ENCODE results near the gene TMPRSS4.

The TMPRSS4 gene

DNA sequence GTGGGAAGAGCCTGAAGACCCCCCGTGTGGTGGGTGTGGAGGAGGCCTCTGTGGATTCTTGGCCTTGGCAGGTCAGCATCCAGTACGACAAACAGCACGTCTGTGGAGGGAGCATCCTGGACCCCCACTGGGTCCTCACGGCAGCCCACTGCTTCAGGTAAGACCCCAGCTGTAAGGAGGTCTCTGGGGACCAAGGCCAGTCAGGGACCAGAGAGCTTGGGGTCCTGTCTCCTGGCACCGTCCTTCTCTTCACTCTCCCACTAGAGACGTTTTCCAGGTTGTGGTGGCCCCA is 34.8 kb downstream of the TMPRSS4 start:
- no peak overlapping the region for H3K4me3 ChIP-seq (ENCODE audit: low read depth, low read length)
- TF ChIP-seq, protein P1, sequence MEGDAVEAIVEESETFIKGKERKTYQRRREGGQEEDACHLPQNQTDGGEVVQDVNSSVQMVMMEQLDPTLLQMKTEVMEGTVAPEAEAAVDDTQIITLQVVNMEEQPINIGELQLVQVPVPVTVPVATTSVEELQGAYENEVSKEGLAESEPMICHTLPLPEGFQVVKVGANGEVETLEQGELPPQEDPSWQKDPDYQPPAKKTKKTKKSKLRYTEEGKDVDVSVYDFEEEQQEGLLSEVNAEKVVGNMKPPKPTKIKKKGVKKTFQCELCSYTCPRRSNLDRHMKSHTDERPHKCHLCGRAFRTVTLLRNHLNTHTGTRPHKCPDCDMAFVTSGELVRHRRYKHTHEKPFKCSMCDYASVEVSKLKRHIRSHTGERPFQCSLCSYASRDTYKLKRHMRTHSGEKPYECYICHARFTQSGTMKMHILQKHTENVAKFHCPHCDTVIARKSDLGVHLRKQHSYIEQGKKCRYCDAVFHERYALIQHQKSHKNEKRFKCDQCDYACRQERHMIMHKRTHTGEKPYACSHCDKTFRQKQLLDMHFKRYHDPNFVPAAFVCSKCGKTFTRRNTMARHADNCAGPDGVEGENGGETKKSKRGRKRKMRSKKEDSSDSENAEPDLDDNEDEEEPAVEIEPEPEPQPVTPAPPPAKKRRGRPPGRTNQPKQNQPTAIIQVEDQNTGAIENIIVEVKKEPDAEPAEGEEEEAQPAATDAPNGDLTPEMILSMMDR (IDR thresholded peaks at IDR 0.05; ENCODE audit: low read depth, low read length) = no peak
- in situ Hi-C loops (cut with HindIII; ENCODE audit: low sequenced_read_pairs) = no loop called here
- DNase-seq (ENCODE audit: low read depth, low spot score) = no peak

DNA sequence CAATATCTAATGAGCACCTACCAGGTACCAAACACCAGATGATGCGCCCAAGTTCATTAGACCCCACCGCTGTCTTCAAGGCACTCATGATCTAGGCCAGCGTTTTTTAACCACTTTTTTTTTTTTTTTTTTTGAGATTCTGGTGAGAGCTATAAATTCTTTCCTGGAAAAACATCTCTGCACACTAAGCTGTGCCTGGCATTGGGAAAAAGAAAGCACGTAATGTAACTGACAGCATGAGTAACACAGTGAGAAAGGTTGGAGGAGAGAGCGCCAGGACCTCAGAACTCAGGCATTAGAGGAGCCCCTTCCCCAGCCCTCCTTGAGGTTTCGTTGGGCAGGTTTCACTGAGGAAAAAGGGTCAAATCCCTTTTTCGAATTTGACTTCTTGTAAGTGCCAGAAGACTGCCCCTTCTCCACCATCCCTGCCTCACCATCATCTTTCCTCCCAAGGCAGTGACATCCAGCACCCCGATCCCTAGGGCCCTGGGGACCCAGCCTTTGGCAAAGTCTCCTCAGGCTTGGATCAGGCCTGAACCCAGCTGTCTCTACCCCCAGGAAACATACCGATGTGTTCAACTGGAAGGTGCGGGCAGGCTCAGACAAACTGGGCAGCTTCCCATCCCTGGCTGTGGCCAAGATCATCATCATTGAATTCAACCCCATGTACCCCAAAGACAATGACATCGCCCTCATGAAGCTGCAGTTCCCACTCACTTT is 36.0 kb downstream of the TMPRSS4 start:
- in situ Hi-C loops (cut with HindIII; ENCODE audit: low sequenced_read_pairs) = no loop called here
- no peak for DNase-seq (ENCODE audit: low read depth, low spot score)
- TF ChIP-seq, protein P1 (IDR thresholded peaks at IDR 0.05; ENCODE audit: low read depth, low read length) = no peak
- H3K4me3 ChIP-seq (ENCODE audit: low read depth, low read length) = no peak overlapping the region

DNA sequence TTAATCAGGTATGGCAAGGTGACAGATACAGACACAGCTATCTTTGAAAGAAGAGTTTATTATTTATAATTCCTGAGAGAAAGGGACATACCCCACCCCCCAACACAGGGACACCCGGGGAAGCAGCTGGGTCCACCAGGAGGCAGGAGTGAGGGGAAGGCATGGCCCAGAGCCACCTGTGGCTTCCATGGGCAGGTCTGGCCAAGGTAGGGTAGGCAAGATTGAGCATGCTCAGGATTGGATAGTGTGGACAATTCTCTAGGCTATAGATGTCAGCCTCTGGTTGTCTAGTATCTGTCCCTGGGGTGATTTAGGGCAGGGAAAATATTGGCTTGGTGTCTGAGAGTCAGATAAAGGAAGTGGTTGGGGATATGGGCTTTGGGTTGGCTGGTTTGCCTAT is 37.4 kb downstream of the TMPRSS4 start:
- TF ChIP-seq, protein P1 (IDR thresholded peaks at IDR 0.05; ENCODE audit: low read depth, low read length) = no peak
- in situ Hi-C loops (cut with HindIII; ENCODE audit: low sequenced_read_pairs) = no loop called here
- no peak for DNase-seq (ENCODE audit: low read depth, low spot score)
- H3K4me3 ChIP-seq (ENCODE audit: low read depth, low read length) = no peak overlapping the region

DNA sequence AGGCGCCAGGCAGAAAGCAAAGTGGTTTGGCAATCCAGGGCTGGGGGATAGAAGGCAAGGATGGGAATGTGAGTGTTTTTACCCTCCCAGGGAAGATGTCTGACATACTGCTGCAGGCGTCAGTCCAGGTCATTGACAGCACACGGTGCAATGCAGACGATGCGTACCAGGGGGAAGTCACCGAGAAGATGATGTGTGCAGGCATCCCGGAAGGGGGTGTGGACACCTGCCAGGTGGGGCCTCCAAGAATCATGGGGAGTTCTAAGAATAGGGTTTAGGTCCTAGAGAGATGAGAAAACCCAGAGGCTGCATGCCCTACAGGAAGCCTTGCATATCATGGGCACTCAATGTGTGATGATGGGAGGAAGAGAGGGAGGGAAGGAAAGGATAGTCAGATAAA is 38.2 kb downstream of the TMPRSS4 start:
- H3K4me3 ChIP-seq (ENCODE audit: low read depth, low read length) = no peak overlapping the region
- TF ChIP-seq, protein P1 (IDR thresholded peaks at IDR 0.05; ENCODE audit: low read depth, low read length) = no peak
- in situ Hi-C loops (cut with HindIII; ENCODE audit: low sequenced_read_pairs) = no loop called here
- no peak for DNase-seq (ENCODE audit: low read depth, low spot score)

DNA sequence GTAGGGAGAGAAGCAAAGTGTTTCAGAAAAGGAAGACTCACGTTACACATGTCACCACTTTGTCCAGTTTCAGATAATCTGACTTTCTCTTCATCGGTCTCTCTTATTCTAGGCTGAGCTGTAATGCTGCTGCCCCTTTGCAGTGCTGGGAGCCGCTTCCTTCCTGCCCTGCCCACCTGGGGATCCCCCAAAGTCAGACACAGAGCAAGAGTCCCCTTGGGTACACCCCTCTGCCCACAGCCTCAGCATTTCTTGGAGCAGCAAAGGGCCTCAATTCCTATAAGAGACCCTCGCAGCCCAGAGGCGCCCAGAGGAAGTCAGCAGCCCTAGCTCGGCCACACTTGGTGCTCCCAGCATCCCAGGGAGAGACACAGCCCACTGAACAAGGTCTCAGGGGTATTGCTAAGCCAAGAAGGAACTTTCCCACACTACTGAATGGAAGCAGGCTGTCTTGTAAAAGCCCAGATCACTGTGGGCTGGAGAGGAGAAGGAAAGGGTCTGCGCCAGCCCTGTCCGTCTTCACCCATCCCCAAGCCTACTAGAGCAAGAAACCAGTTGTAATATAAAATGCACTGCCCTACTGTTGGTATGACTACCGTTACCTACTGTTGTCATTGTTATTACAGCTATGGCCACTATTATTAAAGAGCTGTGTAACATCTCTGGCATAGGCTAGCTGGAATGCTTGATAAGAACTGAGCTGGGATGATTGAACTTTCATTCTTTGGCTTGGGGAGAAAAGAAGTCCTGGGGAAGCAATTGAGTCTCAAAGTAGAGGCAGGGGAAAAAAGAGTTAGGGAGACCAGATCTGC is 41.1 kb downstream of the TMPRSS4 start:
- no peak overlapping the region for H3K4me3 ChIP-seq (ENCODE audit: low read depth, low read length)
- DNase-seq (ENCODE audit: low read depth, low spot score) = no peak
- in situ Hi-C loops (cut with HindIII; ENCODE audit: low sequenced_read_pairs) = no loop called here
- TF ChIP-seq, protein P1 (IDR thresholded peaks at IDR 0.05; ENCODE audit: low read depth, low read length) = no peak

DNA sequence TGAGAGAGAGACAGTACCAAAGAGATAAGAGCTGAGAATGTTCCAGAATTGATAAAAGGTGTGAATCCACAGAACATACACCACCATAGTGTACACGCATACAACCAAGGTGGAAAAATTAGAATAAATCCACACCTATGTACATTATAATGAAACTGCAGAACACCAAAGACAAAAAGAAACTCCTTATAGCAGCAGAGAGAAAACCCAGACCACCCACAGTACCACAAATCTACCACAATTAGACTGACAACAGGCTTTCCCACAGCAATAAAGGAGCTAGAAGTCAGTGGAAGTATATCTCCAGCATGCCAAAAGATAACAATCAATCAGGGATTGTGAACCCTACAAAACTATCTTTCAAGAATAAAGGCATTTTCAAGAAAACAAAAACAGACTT is 43.9 kb downstream of the TMPRSS4 start:
- no peak for DNase-seq (ENCODE audit: low read depth, low spot score)
- no peak overlapping the region for H3K4me3 ChIP-seq (ENCODE audit: low read depth, low read length)
- in situ Hi-C loops (cut with HindIII; ENCODE audit: low sequenced_read_pairs) = no loop called here
- TF ChIP-seq, protein P1 (IDR thresholded peaks at IDR 0.05; ENCODE audit: low read depth, low read length) = no peak
